T-cell (primary cell): ENCODE results near the gene SDHAF3. TPM values are rescaled to one million over a fixed set of nuclear protein-coding genes. Genes with fewer than 3 reads are reported as not detected.
"Not testable (repeated sequence)": the region's sequence is repeated elsewhere in the genome, so short reads cannot be mapped to it uniquely, and the experiment has no call there.

Experiments
- ATAC-seq, 4 experiments: fragments of 200-7000 bp in 3 of 4; fragments of 150-1000 bp in 1 of 4; cut with Tn5 transposase; replicated peaks in 1 of 4; 1 replicate in 3 of 4; 2 replicates in 1 of 4; pipeline ENCODE4 v1.10.0; 2021; ENCODE audit warnings: moderate library complexity in 3 of 4, mild to moderate bottlenecking in 2 of 4, moderate number of reproducible peaks in 1 of 4
- CTCF ChIA-PET, 2 donors: fragments of 300-600 bp; sonication (Branson Sonifier 250); formaldehyde crosslinking; loops; one replicate each; lab custom pipeline; 2022; ENCODE audit warnings: antibody characterized with exemption in 2 of 2; lab: Charles Lee
- POLR2A ChIA-PET, 2 donors: fragments of 300-600 bp; sonication (Branson Sonifier 250); formaldehyde crosslinking; loops; one replicate each; lab custom pipeline; 2022; ENCODE audit warnings: antibody characterized with exemption in 2 of 2; lab: Charles Lee
- DNase-seq, 35 experiments: peaks; one replicate each; pipeline versions ENCODE4 v3.0.0 to v3.0.0-alpha.2; 2013 to 2023
- H3K27ac ChIP-seq: one replicate; pipeline ENCODE4 v1.5.1; 2013; ENCODE audit warnings: low read length
- H3K27me3 ChIP-seq, 2 experiments: replicated peaks in 1 of 2; 1 replicate in 1 of 2; 2 replicates in 1 of 2; pipeline versions ENCODE4 v1.6.1 to v1.7.0; 2013; ENCODE audit warnings: low read length in 1 of 2, mixed read lengths in 1 of 2; ENCODE audit not compliant: control insufficient read depth in 2 of 2, insufficient read depth in 2 of 2; ENCODE audit errors: extremely low read depth in 1 of 2
- H3K36me3 ChIP-seq, 2 donors: 1 replicate in 1 of 2; 2 replicates in 1 of 2; pipeline versions ENCODE4 v1.6.1 to v1.7.0; 2013; ENCODE audit warnings: low read length in 1 of 2; ENCODE audit not compliant: control insufficient read depth in 2 of 2, insufficient read depth in 1 of 2; ENCODE audit errors: extremely low read depth in 1 of 2
- H3K4me1 ChIP-seq, 2 experiments: 1 replicate in 1 of 2; 2 replicates in 1 of 2; pipeline versions ENCODE4 v1.6.1 to v1.7.0; 2013; ENCODE audit warnings: low read length in 2 of 2, mixed read lengths in 1 of 2; ENCODE audit not compliant: insufficient read depth in 2 of 2, control insufficient read depth in 1 of 2; ENCODE audit errors: extremely low read depth in 1 of 2
- H3K4me3 ChIP-seq, 2 donors: 1 replicate in 1 of 2; 2 replicates in 1 of 2; pipeline versions ENCODE4 v1.5.1 to v1.7.0; 2013; ENCODE audit warnings: mild to moderate bottlenecking in 2 of 2, low read length in 1 of 2, moderate library complexity in 1 of 2; ENCODE audit not compliant: control insufficient read depth in 1 of 2; ENCODE audit errors: extremely low read depth in 1 of 2
- H3K9me3 ChIP-seq: 2 replicates; pipeline ENCODE4 v1.7.0; 2013
- H3K27ac Mint-ChIP-seq, 2 donors: one replicate each; pipeline ENCODE4 v1.8.0; 2020 to 2021; ENCODE audit warnings: mild to moderate bottlenecking in 2 of 2, mixed read lengths in 2 of 2
- H3K27me3 Mint-ChIP-seq, 2 donors: one replicate each; pipeline ENCODE4 v1.8.0; 2021 to 2022; ENCODE audit warnings: mixed read lengths in 2 of 2
- H3K36me3 Mint-ChIP-seq: one replicate; pipeline ENCODE4 v1.8.0; 2021; ENCODE audit warnings: mixed read lengths
- H3K4me1 Mint-ChIP-seq, 3 donors: one replicate each; pipeline ENCODE4 v1.8.0; 2020 to 2022; ENCODE audit warnings: mixed read lengths in 3 of 3, mild to moderate bottlenecking in 1 of 3
- H3K4me3 Mint-ChIP-seq, 3 donors: one replicate each; pipeline ENCODE4 v1.8.0; 2020 to 2022; ENCODE audit warnings: mild to moderate bottlenecking in 3 of 3, mixed read lengths in 3 of 3, moderate library complexity in 3 of 3
- H3K9me3 Mint-ChIP-seq, 3 donors: one replicate each; pipeline ENCODE4 v1.8.0; 2020 to 2022; ENCODE audit warnings: mixed read lengths in 3 of 3
- WGBS: methylation state at CpG from one replicate; pipeline ENCODE4 v1.1.5; 2013; ENCODE audit warnings: missing lambda C conversion rate; ENCODE audit not compliant: insufficient coverage; 5-methylcytosine and 5-hydroxymethylcytosine counted together
- total RNA-seq, 35 experiments: library from RNA in 6 of 35; stranded (reverse) in 6 of 35; fragments of 120-200 nt in 1 of 35; gene quantifications; one replicate each; pipeline versions ENCODE4 v1.2.1 to v1.2.4 and lab custom pipeline; 2013 to 2026

Gene SDHAF3
- total RNA-seq, 5 donors from 2014 or later (not counting 1 experiment from before 2014, with no cell fraction given) = 11.1 to 15.3 (median 12.0) TPM

DNA sequence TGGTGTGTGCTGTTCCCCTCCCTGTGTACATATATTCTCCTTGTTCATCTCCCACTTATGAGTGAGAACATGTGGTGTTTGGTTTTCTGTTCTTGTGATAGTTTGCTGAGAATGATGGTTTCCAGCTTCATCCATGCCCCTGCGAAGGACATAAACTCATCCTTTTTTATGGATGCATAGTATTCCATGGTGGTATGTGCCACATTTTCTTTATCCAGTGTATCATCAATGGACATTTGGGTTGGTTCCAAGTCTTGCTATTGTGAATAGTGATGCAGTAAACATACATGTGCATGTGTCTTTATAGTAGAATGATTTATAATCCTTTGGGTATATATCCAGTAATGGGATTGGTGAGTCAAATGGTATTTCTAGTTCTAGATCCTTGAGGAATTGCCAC, 44.1 kb downstream of the SDHAF3 start:
- no CpG with 5 or more reads among the region's 1 CpG for WGBS
- H3K27ac Mint-ChIP-seq, POLR2A ChIA-PET, H3K4me3 ChIP-seq, H3K27ac ChIP-seq, H3K27me3 Mint-ChIP-seq, H3K4me3 Mint-ChIP-seq, ATAC-seq, DNase-seq, H3K27me3 ChIP-seq, H3K4me1 ChIP-seq, H3K36me3 ChIP-seq, H3K9me3 ChIP-seq: not testable (repeated sequence)
- Mint-ChIP-seq H3K4me1 (peaks cover 12 to 17% (median 13%) of the 10 kb centered on the region in 3 donors), H3K9me3 (peaks cover 0 to 22% (median 11%) of the 10 kb centered on the region in 3 donors), H3K36me3 (peaks cover 66% of the 10 kb centered on the region)
- CTCF ChIA-PET = interaction anchor here in 1 of 2 donors (0.6 kb wide), 1 partner anchor 1430 kb away, joined by 3 read pairs; no protein-coding TSS in a partner anchor

GRCh38 chr7:97166308-97166707, 48.8 kb downstream of the SDHAF3 start:
- Histone ChIP-seq H3K27me3 (no peaks in the 10 kb centered on the region), H3K4me3 (no peak overlapping the region), H3K9me3 (no peaks in the 10 kb centered on the region), H3K4me1 (no peaks in the 10 kb centered on the region), H3K27ac (no peak overlapping the region), H3K36me3 (peaks cover 0 to 10% of the 10 kb centered on the region in 2 donors)
- POLR2A ChIA-PET = no interaction called here
- Mint-ChIP-seq H3K4me1 (peaks cover 14 to 23% (median 15%) of the 10 kb centered on the region in 3 donors), H3K36me3 (peaks cover 55% of the 10 kb centered on the region), H3K4me3 (no peak overlapping the region), H3K27me3 (no peaks in the 10 kb centered on the region), H3K27ac (no peak overlapping the region), H3K9me3 (peaks cover 0 to 17% (median 6%) of the 10 kb centered on the region in 3 donors)
- 93% methylated on average over 2 of the region's 2 CpGs for WGBS
- CTCF ChIA-PET = no interaction called here
- DNase-seq = no peak
- no peak for ATAC-seq

GRCh38 chr7:97167176-97167575, 49.7 kb downstream of the SDHAF3 start:
- POLR2A ChIA-PET = no interaction called here
- CTCF ChIA-PET = no interaction called here
- DNase-seq = no peak
- no CpG with 5 or more reads among the region's 4 CpGs for WGBS
- H3K4me3 Mint-ChIP-seq = no peak overlapping the region
- Histone ChIP-seq H3K36me3 (peaks cover 0 to 10% of the 10 kb centered on the region in 2 donors), H3K27ac (no peak overlapping the region), H3K27me3 (no peaks in the 10 kb centered on the region), H3K9me3 (no peaks in the 10 kb centered on the region), H3K4me1 (no peaks in the 10 kb centered on the region), H3K4me3 (no peak overlapping the region)
- no peak overlapping the region for H3K27ac Mint-ChIP-seq
- peaks cover 46% of the 10 kb centered on the region for H3K36me3 Mint-ChIP-seq
- no peaks in the 10 kb centered on the region for H3K27me3 Mint-ChIP-seq
- no peak for ATAC-seq
- H3K4me1 Mint-ChIP-seq = peaks cover 9 to 21% (median 14%) of the 10 kb centered on the region in 3 donors
- H3K9me3 Mint-ChIP-seq = peaks cover 0 to 17% (median 6%) of the 10 kb centered on the region in 3 donors

GRCh38 chr7:97167749-97168148, 50.3 kb downstream of the SDHAF3 start:
- no peaks in the 10 kb centered on the region for H3K27me3 ChIP-seq
- POLR2A ChIA-PET = no interaction called here
- Mint-ChIP-seq H3K4me3 (no peak overlapping the region), H3K27me3 (no peaks in the 10 kb centered on the region), H3K9me3 (peaks cover 0 to 17% (median 6%) of the 10 kb centered on the region in 3 donors), H3K36me3 (peaks cover 40% of the 10 kb centered on the region), H3K27ac (no peak overlapping the region), H3K4me1 (peaks cover 5 to 16% (median 8%) of the 10 kb centered on the region in 3 donors)
- no peak overlapping the region for H3K4me3 ChIP-seq
- H3K9me3 ChIP-seq = no peaks in the 10 kb centered on the region
- WGBS = 71% methylated on average over 2 of the region's 3 CpGs
- no peak overlapping the region for H3K27ac ChIP-seq
- no peaks in the 10 kb centered on the region for H3K4me1 ChIP-seq
- DNase-seq (no peak), ATAC-seq (no peak)
- peaks cover 0 to 10% of the 10 kb centered on the region in 2 donors for H3K36me3 ChIP-seq
- CTCF ChIA-PET = no interaction called here

- no peaks in the 10 kb centered on the region for H3K9me3 ChIP-seq
- Mint-ChIP-seq H3K4me1 (peaks cover under 1 to 9% (median under 1%) of the 10 kb centered on the region in 3 donors), H3K36me3 (no peaks in the 10 kb centered on the region), H3K27ac (no peak overlapping the region), H3K27me3 (no peaks in the 10 kb centered on the region), H3K9me3 (no peaks in the 10 kb centered on the region), H3K4me3 (no peak overlapping the region)
- H3K4me1 ChIP-seq = no peaks in the 10 kb centered on the region
- no peak overlapping the region for H3K27ac ChIP-seq
- no peaks in the 10 kb centered on the region for H3K36me3 ChIP-seq
- POLR2A ChIA-PET = no interaction called here
- CTCF ChIA-PET = interaction anchor here in 1 of 2 donors (0.5 kb wide), 1 partner anchor 972 kb away, joined by 3 read pairs; no protein-coding TSS in a partner anchor
- DNase-seq = no peak
- no peak for ATAC-seq
- no peaks in the 10 kb centered on the region for H3K27me3 ChIP-seq
- no peak overlapping the region for H3K4me3 ChIP-seq
Measured at GRCh38 chr7:97174303-97174702, 56.8 kb downstream of the SDHAF3 start.

DNA sequence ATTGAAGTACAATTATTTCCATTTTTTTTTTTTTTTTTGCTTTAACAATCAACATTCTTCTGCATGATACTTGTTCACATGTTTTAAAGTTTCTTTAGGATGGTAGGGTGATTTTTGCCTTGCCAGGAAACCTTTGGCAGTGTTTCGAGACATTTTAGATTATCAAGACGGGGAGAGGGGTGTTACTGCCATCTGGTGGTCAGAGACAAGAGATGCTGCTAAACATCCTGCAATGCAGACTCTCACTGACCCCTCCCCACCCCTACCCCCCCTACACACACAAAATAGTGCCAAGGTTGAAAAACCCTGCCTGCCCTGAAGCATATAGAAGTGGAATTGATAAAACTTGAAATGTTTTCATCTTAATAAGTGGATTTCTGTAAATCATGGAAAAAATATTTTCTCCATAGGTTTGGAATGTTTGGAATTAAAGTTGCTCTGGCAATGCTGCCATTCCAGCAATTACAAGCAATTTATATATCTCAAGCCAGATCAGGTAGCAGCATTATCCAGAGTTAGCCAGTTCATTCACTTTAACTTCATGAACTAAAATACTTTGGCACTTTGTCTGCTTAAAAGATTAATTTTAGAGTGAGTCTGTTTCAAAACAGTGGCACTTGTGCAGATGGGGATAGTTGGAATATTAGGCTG, 62.1 kb downstream of the SDHAF3 start:
- Mint-ChIP-seq H3K36me3 (peaks cover 15% of the 10 kb centered on the region), H3K27me3 (no peaks in the 10 kb centered on the region), H3K4me3 (no peak overlapping the region), H3K9me3 (no peaks in the 10 kb centered on the region), H3K27ac (no peak overlapping the region), H3K4me1 (peaks cover 2 to 8% (median 2%) of the 10 kb centered on the region in 3 donors)
- CTCF ChIA-PET = interaction anchor here (0.6 to 1.3 kb wide), 10 partner anchors 8 to 1667 kb away, joined by 3 to 10 read pairs (median 4); partner anchors contain the start of gene SDHAF3 (in 2 of the 2)
- H3K4me1 ChIP-seq = no peaks in the 10 kb centered on the region
- no peaks in the 10 kb centered on the region for H3K27me3 ChIP-seq
- DNase-seq (peak in 32 of 35 experiments; percentile 3 to 71 (median 33)), ATAC-seq (peak; percentile 37 to 51 (median 46))
- POLR2A ChIA-PET = no interaction called here
- no peak overlapping the region for H3K27ac ChIP-seq
- no CpG with 5 or more reads among the region's 2 CpGs for WGBS
- H3K4me3 ChIP-seq = no peak overlapping the region
- peaks cover 0 to 8% of the 10 kb centered on the region in 2 donors for H3K36me3 ChIP-seq
- H3K9me3 ChIP-seq = no peaks in the 10 kb centered on the region
